ENCODE results near the gene HLA-DPB1. TPM values are rescaled to one million over a fixed set of nuclear protein-coding genes. Genes with fewer than 3 reads are reported as not detected.
A peak's percentile ranks its signal among the peaks of the same experiment; 100 is the strongest.

Gene HLA-DPB1
- polyA plus RNA-seq, 2 of the 4 experiments (the other 2 are of a cell fraction), result not detected

- peak; percentile 46 for FAIRE-seq
- H3K4me3 ChIP-seq, result no peak overlapping the region
- H3K27ac ChIP-seq, result no peak overlapping the region
- peak in 1 of 2 experiments; percentile 46 for DNase-seq (ENCODE audit: low read depth in 1 of 2, low spot score in 1 of 2)
- H3K4me1 ChIP-seq, result no peaks in the 10 kb centered on the region
- H3K9me3 ChIP-seq, result peaks cover 4% of the 10 kb centered on the region; the same call in 2 of the 3 replicates
- TF ChIP-seq CEBPB (IDR thresholded peaks at IDR 0.05) (no peak), ESRRA (IDR thresholded peaks at IDR 0.05; ENCODE audit: borderline replicate concordance, low read length) (no peak), JUN (IDR thresholded peaks at IDR 0.05) (no peak), SMC3 (IDR thresholded peaks at IDR 0.05) (peak; percentile 50), CBX8 (IDR thresholded peaks at IDR 0.05) (no peak), FOSL2 (IDR thresholded peaks at IDR 0.05) (no peak), FOSL2 (CRISPR knock-in tag; IDR thresholded peaks at IDR 0.05) (no peak), CTCF (IDR thresholded peaks at IDR 0.05) (peak; percentile 61), RAD21 (conservative IDR thresholded peaks at IDR 0.05 in 1 of 2, IDR thresholded peaks at IDR 0.05 in 1 of 2) (peak; percentile 40 to 46; a peak in 3 of 5 replicates), HEYL (CRISPR knock-in tag; IDR thresholded peaks at IDR 0.05) (no peak), EP300 (IDR thresholded peaks at IDR 0.05) (no peak)
- ChIA-PET POLR2A (no interaction called here), CTCF (interaction anchor here (0.6 to 4.6 kb wide), 17 partner anchors 9 to 128 kb away, joined by 3 to 27 read pairs (median 5); no protein-coding TSS in a partner anchor)
- no peak overlapping the region for H3K4me2 ChIP-seq
- 0% methylated on average over 3 of the region's 3 CpGs for WGBS (ENCODE audit: missing lambda C conversion rate)
- peak in 1 of 2 experiments; percentile 47; a peak in 2 of 6 replicates for ATAC-seq
These were observed 42.8 kb downstream of the HLA-DPB1 start for GRCh38 chr6:33118525-33119123.

- 23% methylated on average over 3 of the region's 3 CpGs for WGBS (ENCODE audit: missing lambda C conversion rate)
- Histone ChIP-seq H3K4me3 (no peak overlapping the region), H3K9me3 (peaks cover 12% of the 10 kb centered on the region), H3K4me1 (no peaks in the 10 kb centered on the region), H3K4me2 (no peak overlapping the region), H3K27ac (no peak overlapping the region)
- no peak for DNase-seq (ENCODE audit: low read depth in 1 of 2, low spot score in 1 of 2)
- ATAC-seq, result no peak
- FAIRE-seq, result no peak
- TF ChIP-seq ESRRA (IDR thresholded peaks at IDR 0.05; ENCODE audit: borderline replicate concordance, low read length) (no peak), POLR2A (IDR thresholded peaks at IDR 0.05; ENCODE audit: low read length) (no peak), REST (IDR thresholded peaks at IDR 0.05) (no peak), JUN (IDR thresholded peaks at IDR 0.05) (no peak), TFCP2L1 (CRISPR knock-in tag; IDR thresholded peaks at IDR 0.05) (no peak), CHD2 (IDR thresholded peaks at IDR 0.05; ENCODE audit: low read length, partially characterized antibody) (no peak), BHLHE40 (IDR thresholded peaks at IDR 0.05; ENCODE audit: low read depth, low read length) (no peak), ZFP36 (IDR thresholded peaks at IDR 0.05; ENCODE audit: borderline replicate concordance, partially characterized antibody) (no peak), SMC3 (IDR thresholded peaks at IDR 0.05) (no peak), ATOH8 (CRISPR knock-in tag; IDR thresholded peaks at IDR 0.05; ENCODE audit: low read depth) (no peak)
- CTCF ChIA-PET, result interaction anchor here (0.6 to 4.6 kb wide), 14 partner anchors 9 to 128 kb away, joined by 3 to 27 read pairs (median 5); no protein-coding TSS in a partner anchor
- POLR2A ChIA-PET, result no interaction called here
These were observed 44.2 kb downstream of the HLA-DPB1 start for GRCh38 chr6:33120001-33120400.

All from A549 (cell line).